Omental fat pad (tissue), 4 donors: ENCODE data around the gene SOX6. TPM values are rescaled to one million over a fixed set of nuclear protein-coding genes. Genes with fewer than 3 reads are reported as not detected.

Source experiments
- ATAC-seq: fragments of 150-250 bp; one replicate; pipeline ENCODE4 v1.9.1; 2016; ENCODE audit warnings: mild to moderate bottlenecking, moderate library complexity; ENCODE audit not compliant: low FRiP score
- DNase-seq: peaks from one replicate; pipeline ENCODE4 v3.0.0-alpha.2; 2019; ENCODE audit warnings: low spot score
- total RNA-seq, 4 donors: library from RNA; depleted of rRNA; stranded (reverse); fragments of >200 nt; gene quantifications; one replicate each; pipeline ENCODE4 v1.1.0, GENCODE V29; 2016
- TF ChIP-seq, protein P1 (sequence below), 3 donors: fragments of 450-650 bp; IDR thresholded peaks; one replicate each; pipeline ENCODE4 v1.5.1; 2016 to 2017; ENCODE audit warnings: antibody characterized with exemption in 3 of 3, mild to moderate bottlenecking in 3 of 3, moderate library complexity in 2 of 3

Gene SOX6
- total RNA-seq, 4 donors from 2014 or later = 2.0 to 41.0 (median 8.9) TPM

DNA sequence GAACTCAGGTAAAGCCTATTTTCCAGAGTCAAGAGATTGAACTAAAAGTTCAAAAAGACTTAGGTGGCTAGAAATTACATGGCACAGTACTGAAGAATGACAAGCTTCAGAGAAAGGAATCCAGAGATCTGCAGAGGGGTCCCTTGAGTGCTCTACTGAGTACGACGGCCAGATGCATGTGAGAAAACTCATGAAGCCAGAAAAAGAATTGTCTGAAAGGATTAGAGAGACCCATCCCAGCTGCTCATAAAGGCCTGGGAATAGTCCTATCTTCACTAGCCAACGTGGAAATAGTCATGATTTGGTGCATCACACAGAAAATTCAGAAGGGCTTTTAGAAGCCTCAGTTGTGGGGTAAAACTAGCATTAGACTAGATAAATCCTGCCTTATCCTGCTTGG is 91.3 kb downstream of the SOX6 start:
- ATAC-seq = no peak
- DNase-seq = no peak
- TF ChIP-seq, protein P1, sequence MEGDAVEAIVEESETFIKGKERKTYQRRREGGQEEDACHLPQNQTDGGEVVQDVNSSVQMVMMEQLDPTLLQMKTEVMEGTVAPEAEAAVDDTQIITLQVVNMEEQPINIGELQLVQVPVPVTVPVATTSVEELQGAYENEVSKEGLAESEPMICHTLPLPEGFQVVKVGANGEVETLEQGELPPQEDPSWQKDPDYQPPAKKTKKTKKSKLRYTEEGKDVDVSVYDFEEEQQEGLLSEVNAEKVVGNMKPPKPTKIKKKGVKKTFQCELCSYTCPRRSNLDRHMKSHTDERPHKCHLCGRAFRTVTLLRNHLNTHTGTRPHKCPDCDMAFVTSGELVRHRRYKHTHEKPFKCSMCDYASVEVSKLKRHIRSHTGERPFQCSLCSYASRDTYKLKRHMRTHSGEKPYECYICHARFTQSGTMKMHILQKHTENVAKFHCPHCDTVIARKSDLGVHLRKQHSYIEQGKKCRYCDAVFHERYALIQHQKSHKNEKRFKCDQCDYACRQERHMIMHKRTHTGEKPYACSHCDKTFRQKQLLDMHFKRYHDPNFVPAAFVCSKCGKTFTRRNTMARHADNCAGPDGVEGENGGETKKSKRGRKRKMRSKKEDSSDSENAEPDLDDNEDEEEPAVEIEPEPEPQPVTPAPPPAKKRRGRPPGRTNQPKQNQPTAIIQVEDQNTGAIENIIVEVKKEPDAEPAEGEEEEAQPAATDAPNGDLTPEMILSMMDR (IDR thresholded peaks at IDR 0.05) = no peak

DNA sequence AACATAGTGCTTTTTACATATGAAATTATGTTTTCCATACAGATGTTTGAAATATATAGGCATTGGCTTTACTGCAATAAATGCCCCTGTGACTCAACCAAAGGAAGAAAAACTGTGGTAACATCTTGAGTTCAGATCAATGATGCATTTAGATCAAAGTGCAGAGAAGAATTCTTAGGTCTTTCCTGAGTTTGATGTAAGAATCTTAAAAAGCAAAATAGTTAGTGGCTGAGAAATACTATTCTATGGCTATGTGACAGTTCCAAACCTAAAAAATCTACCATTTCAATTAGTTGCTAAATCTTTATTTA is 93.7 kb downstream of the SOX6 start:
- ATAC-seq (no peak), DNase-seq (no peak)
- TF ChIP-seq, protein P1 (IDR thresholded peaks at IDR 0.05) = no peak

DNA sequence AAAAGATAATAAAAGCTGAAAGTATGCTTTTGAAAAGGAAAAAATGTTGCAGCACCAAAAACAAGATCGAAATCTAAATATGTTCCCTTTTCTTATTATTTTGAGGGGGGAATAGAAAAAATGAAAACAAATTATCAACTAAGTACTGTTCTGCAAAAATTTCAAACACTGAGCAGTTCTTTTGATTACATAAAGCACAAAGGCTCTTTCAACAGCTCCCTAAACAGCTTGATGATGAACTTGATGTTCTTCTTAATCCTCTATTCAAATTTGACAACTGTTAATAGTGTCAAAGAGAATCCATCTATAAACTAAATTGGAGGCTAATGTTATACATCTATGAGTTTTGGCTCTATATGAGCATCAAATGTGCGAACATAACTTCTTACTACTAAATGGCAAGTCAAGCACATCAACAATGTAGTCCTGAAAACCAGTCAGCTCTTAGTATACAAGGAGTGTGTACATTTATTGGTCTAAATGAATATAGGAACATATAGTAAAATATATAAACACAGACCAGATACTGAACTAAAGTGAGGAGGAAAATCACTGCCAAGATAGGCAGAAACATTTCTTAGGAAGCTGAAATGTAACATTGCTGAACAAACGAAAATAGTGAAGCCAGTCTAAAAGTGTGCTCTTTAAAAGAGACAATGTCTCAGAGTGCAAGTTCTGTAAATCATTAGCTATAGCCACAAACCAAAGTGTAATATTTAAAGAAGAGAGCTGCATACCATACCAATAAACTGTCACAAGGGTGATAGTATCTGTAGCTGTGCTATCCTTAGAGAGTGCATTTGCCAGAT is 94.3 kb downstream of the SOX6 start:
- ATAC-seq (no peak), DNase-seq (no peak)
- TF ChIP-seq, protein P1 (IDR thresholded peaks at IDR 0.05) = no peak

DNA sequence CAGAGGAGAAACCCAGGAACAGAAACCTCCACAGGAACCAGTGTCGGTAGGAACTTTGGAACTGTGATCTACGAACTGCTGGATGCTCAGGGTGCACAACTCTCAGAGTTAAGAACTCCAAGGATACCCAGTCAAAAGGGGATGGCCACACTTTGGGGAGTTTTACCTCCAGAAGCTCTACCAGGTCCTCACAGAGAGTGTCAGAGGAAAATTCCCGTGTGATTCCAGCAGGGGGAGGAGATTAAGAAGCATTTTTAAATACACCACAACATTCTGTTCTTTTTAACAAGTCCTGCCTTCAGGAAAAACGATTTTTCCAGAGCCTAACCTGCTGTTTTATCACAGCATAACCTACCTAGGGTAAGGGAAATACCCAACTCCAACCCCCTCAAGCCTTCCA is 104.0 kb downstream of the SOX6 start:
- DNase-seq = no peak

DNA sequence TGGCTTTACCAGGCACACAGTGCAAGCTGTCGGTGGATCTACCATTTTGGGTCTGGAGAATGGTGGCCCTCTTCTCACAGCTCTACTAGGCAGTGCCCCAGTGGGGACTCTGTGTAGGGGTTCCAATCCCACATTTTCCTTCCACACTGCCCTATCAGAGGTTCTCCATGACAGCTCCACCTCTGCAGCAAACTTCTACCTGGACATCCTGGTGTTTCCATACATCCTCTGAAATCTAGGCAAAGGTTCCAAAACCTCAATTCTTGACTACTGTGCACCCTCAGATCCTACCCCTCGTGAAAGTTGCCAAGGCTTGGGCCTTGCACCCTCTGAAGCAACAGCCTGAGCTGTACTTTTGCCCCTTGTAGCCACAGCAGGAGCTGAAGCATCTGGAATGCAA is 108.1 kb downstream of the SOX6 start:
- TF ChIP-seq, protein P1 (IDR thresholded peaks at IDR 0.05) = no peak
- DNase-seq (no peak), ATAC-seq (no peak)

More for the DNA sequence above, 104.0 kb downstream of the SOX6 start:
- ATAC-seq = no peak
- TF ChIP-seq, protein P1 (IDR thresholded peaks at IDR 0.05) = no peak

DNA sequence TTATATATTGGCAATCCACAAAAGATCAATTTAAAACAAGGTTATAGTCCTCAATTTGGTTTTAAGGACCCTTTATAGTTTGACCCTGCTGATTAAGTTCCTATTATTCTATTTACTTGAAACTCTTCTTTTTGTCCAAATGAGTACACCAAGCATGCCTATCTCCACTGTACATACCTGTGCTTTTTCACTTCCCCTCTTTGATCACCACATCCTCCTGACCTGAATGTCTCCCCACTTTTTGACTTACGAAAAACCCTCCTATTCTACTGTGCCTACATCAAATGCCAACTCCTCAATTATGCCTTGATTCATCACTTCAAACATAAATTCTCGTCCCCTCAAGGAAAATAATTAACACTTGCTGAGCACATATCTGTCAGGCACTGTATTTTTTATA is 113.5 kb downstream of the SOX6 start:
- ATAC-seq (no peak), DNase-seq (no peak)
- TF ChIP-seq, protein P1 (IDR thresholded peaks at IDR 0.05) = no peak

DNA sequence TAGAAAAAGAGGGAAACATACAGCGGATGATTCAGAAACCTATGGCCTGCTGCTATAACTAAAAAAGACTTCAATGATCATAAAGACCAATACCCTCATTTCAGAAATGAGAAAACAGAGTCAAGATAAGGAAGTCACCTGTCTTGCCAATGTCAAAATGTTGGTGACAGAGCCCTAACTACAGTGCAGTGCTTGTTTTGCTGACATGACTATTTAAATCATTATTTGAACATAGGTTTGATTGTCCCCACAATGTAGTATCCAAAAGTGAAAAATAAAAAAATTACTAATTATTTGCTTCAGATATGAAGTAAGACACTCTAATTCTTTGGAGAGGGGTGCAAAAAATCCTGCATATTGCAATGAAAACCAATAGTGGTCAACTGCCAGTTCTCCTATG is 115.7 kb downstream of the SOX6 start:
- ATAC-seq (no peak), DNase-seq (no peak)
- TF ChIP-seq, protein P1 (IDR thresholded peaks at IDR 0.05) = no peak
